Activated naive CD8-positive, alpha-beta T cell treated with anti-CD3 and anti-CD28 coated beads, Interleukin-2, amount 50 U/mL, for 16 hours (primary cell): ENCODE data around the gene ZNF398.

Experiments
- DNase-seq: peaks from one replicate; pipeline ENCODE4 v3.0.0-alpha.2; 2020; ENCODE audit warnings: low read depth, low spot score

The ZNF398 gene

DNA sequence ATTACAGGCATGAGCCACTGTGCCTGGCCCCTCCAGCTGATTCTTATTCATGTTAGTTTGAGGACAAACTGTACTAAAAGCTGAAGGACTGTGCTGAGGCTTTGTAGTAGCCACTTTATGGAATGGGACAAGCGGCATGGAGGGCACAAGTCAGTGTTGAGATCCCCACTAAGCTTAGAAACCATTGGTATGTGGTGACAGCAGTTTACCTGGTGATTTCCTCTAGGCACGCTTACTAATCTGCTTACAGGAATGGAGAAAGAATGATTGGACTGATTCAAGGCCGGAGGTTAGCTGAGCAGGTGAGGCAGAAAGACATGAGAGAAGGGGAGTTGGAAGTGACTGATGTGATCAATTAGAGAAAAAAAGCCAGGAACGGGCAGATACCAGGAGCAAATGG lies 3.7 kb downstream of the ZNF398 start:
- DNase-seq = no peak

- DNase-seq = no peak
These were observed 6.1 kb downstream of the ZNF398 start for GRCh38 chr7:149153346-149153745.

GRCh38 chr7:149154056-149154455 lies 6.8 kb downstream of the ZNF398 start:
- DNase-seq = no peak

DNA sequence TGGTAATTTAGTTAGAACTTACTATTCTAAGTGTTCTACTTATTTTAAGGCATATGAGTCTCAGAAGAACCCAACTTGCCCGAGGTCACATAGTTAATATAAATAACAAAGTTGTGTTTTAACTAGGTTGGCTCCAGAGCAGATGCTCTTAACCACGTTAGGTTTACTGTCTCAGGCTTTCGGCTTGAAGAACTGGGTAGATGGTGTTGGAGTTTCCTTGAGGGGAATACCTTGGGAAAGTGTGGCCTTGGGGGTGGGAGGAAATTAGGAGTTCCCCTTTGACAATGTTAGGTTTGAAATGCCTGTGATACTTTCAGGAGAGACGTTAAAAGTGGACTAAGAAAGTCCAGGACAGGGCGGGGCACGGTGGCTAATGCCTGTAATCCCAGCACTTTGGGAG lies 9.6 kb downstream of the ZNF398 start:
- DNase-seq = no peak

DNA sequence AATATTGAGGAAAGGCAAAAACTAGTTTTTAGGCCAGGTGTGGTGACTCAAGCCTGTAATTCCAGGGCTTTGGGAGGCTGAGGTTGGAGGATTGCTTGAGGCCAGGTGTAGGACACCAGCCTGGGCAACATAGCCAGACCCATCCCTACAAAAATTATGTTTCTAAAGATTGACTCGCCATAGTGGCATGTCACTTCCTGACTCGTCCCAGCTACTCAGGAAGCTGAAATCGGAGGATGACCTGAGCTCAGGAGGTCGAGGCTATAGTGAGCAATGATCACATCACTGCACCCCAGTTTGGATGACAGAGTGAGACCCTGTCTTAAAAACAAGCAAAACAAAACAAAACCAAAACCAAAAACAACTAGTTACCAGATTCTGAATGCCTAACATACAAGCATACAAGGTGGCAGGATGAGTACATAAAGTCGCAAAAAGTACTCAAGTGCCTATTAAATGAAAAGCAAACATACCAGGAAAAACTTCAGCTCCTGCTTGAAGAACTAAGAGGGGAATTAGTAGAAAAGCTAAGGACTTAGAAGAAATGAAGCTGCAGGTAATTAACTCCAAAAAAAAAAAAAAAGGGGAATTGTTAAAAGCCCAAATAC lies 14.1 kb downstream of the ZNF398 start:
- DNase-seq = no peak

- no peak for DNase-seq
These were observed 18.9 kb downstream of the ZNF398 start for GRCh38 chr7:149166142-149166541.

- no peak for DNase-seq
These were observed 19.5 kb downstream of the ZNF398 start for GRCh38 chr7:149166630-149167352.

DNA sequence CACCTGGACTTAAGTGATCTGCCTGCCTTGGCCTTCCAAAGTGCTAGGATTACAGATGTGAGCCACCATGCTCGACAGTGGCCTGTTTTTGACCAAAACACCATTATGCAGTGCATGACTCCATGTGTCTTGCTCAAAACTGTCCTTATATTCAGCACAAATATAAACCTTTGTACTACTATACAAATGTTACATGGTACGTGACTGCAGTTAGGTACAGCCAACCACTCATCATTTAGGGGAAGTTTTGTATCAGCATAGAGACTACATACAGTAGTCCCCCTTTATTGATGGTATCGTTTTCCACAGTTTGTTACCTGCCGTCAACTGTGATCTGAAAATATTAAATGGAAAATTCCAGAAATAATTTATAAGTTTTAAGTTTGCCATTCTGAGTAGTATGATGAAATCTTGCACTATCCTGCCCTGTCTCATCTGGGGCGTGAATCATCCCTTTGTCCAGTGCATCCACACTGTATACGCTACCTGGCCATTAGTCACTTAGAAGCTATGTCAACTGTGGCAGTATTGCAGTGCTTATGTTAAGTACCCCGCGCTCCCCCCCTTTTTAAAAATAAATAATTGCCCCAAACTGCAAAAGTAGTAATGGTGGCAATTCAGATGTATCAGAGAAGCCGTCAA lies 24.8 kb downstream of the ZNF398 start:
- no peak for DNase-seq

DNA sequence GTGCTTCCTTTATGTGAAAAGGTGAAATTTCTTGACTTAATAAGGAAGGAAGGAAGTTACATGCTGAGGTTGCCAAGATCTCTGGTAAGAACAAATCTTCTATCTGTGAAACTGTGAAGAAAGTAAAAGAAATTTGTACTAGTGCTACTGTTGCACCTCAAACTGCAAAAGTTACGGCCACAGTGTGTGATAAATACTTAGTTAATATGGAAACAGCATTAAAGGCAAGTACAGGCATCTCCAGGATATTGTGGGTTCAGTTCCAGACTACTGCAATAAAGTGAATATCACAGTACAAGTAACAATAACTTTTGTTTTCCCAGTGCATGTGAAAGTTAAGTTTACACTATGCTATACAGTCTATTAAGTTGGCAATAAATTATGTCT lies 25.3 kb downstream of the ZNF398 start:
- DNase-seq = no peak

DNA sequence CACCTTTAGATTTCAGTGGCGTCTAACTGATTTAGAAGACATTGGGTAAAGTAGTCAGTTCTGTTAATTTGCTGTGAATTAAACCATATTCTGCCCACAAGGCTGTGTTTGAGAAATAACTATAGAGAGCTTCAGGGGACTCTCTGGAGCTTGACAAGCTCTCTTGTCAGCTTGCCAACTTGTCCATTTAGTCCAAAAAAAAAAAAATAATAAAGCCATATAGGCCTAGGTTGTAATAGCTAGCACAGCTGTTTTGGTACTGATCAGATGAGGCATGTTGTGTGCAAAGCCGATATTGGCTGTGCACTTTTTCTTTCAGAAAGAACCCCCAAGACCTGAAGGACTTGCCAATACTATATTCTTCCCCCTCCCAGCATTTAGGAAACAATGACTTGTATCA lies 27.9 kb downstream of the ZNF398 start:
- DNase-seq = no peak

- no peak for DNase-seq
These were observed 32.0 kb downstream of the ZNF398 start for GRCh38 chr7:149179241-149179640.

DNA sequence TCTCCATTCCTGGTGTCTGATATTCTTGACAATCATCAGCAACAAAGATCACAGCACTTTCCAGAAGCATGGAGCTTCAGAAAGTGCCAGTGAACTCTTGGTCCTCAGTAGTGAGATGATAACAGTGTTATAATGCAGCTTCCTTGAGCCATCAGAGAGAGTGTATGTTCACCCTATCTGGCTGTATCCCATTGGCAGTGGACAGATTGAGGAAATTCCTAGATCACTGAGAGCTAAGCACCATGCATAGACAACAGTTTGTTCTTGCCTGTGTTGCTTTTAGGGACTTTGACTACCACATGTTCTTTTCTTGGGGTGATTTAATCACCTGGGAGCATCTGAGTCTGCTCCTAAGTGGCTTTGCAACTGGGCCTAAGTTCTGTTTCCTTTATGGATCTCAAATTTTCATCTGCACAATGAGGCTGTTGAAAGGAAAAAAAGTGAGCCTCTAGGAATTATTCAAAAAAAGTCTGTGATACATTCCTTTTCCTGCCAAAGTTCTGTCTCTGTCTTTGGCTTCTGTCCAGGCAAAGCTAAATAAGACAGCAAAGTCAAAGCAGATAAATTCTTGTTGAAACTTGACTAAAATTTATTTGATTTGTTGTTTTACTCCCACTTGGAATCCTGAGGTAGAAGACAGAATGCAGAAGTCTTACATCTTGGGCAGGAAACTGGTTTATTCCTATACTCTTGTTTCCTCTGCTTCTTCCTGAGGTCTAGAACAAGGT lies 33.6 kb downstream of the ZNF398 start:
- no peak for DNase-seq

GRCh38 chr7:149181450-149181790 lies 34.2 kb downstream of the ZNF398 start:
- no peak for DNase-seq

DNA sequence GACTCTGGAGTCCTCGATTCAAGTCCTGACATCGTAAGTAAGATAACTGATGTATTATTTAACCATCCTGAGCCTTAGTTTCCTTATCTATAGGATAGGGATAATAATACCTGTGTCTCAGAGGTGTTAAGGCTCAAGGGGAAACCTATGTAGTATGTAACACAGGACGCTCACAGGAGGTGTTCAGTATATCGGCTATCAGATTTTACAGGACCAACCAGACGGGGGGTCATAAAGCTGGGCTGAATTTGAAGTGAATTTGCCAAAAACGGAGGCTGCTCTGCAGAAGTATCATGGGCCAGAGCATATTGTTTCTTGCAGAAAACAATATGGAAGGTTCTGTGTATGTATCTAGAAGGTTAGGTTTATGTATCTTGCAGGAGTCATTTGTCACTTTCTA lies 37.0 kb downstream of the ZNF398 start:
- DNase-seq = no peak

DNA sequence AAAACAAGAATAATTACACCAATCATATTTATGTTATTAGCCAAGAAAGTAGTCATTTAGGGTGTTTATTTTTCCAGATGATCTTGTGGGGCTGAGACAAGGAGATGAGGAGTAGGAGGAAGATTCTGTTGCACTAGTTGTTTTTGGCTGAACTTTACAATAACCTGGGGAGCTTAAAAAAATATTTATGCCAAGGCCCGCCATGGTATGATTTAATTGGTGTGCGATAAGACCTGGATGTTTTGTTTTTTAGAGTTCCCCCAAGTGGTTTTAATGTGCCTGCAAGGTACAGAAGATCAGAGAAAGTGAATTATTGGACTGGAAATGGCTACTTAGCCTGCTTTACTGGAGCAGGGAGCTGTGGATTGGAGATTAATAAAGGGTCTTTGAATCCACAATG lies 41.0 kb downstream of the ZNF398 start:
- no peak for DNase-seq

DNA sequence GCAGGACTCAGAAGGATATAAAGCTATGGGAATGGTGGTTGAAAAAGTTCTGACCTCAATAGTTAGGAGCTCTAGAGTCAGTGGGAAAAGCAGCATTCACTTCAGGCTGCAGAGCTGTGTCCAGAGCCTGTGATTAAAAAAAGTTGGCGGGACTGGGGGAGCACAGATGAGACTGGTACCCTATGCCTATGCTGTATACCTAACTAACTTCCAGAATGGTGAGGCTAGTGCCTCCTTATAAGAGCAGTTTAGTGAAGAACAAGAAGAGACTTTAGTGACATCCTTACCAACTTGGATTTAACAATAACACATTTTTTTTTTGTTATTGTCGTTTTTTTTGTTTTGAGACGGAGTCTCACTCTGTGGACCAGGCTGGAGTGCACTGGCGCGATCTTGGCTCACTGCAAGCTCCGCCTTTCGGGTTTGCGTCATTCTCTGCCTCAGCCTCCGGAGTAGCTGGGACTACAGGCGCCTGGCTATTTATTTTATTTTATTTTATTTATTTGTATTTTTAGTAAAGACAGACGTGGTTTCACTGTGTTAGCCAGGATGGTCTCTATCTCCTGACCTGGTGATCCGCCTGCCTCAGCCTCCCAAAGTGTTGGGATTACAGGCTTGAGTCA lies 41.5 kb downstream of the ZNF398 start:
- DNase-seq = no peak

GRCh38 chr7:149191851-149192250 lies 44.6 kb downstream of the ZNF398 start:
- DNase-seq = no peak

- no peak for DNase-seq
These were observed 47.5 kb downstream of the ZNF398 start for GRCh38 chr7:149194799-149195179.

GRCh38 chr7:149195180-149196150 lies 48.2 kb downstream of the ZNF398 start, which contains the start of gene ZNF282:
Gene ZNF282, plus strand, starts transcription at chr7:149195546. Its CDS starts 44 bp downstream, at chr7:149195590.
- DNase-seq = peak; percentile 37

- DNase-seq = no peak
These were observed 49.0 kb downstream of the ZNF398 start for GRCh38 chr7:149196151-149196704.
